ENCODE data around the gene RAB9B.

Gene RAB9B

DNA sequence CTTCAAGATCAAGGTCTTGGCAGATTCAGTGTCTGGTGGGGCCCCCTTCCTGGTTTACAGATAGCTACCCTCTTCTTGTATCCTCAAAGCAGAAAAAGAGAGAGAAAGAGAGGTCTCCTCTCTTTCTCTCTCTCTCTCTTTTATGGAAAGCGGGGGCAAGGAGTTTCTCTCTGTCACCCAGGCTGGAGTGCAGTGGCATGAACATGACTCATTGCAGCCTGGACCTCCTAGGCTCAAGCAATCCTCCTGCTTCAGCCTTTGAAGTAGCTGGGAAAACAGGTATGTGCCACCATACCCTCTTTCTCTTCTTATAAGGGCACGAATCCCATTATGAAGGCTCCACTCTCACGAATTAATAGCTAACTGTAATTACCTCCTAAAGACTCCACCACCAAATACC lies 20.2 kb downstream of the RAB9B start:
- DNase-seq (ENCODE audit: low read depth): no peak

DNA sequence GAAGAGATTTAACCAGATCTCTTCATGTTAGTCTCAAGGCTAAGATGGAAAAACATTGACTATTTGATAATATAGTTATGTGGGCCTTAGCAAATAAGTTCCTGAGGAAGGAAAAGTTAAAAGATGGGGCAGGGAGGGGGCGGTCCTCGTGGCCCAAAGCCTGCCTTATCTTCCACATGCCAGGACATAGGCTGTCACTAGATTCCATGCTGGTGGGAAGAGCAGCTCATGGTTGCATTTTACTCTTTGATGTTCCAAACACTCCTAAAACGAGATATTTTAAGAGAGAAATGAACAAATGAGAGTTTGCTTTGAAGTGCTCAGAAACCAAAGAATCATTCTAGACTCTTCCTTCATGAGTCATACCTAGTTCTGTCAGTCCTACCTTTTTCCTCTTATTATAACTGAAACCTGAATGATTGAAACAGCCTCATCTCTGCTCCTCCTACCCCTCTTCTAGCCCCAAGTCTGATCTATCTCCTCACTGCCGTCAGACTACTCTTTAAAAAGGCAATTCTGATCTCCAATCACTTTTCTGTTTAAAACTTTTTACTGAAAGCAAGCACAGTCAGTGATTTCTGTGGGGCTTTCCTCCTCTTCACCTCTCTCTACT lies 25.1 kb downstream of the RAB9B start:
- DNase-seq (ENCODE audit: low read depth): no peak

DNA sequence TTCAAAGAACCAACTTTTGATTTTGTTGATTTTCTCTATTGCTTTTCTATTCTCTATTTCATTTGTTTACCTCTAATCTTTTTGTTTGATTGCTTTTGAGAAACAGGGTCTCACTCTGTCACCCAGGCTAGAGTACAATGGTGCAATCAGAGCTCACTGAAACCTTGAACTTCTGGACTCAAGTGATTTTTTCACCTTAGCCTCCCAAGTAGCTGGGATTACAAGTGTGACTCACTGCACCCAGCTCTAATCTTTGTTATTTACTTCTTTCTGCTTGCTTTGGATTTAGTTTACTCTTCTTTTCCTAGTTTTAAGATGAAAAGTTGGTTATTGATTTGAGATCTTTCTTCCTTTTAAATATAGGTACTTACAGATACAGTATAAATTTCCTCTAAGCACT lies 26.2 kb downstream of the RAB9B start:
- no peak for DNase-seq (ENCODE audit: low read depth)

DNA sequence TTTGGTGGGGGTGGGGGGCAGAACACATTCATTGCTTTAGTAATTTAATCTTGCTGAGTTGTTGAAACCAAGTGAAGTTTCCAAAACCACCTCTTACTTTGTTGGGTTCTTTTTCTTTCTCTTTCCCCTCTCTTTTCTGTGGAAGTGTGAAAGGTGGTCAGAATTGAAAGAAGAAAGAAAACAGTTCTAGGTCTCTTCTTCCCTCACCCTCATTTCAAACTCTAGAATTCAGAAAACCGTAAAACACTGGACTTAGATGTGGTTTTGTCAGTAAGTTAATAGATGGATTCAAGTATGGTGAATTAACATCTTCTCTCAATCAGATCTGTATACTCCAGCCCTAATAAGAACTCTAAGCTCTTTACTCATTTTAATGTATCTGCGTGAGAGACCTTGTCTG lies 31.7 kb downstream of the RAB9B start:
- DNase-seq (ENCODE audit: low read depth): no peak

DNA sequence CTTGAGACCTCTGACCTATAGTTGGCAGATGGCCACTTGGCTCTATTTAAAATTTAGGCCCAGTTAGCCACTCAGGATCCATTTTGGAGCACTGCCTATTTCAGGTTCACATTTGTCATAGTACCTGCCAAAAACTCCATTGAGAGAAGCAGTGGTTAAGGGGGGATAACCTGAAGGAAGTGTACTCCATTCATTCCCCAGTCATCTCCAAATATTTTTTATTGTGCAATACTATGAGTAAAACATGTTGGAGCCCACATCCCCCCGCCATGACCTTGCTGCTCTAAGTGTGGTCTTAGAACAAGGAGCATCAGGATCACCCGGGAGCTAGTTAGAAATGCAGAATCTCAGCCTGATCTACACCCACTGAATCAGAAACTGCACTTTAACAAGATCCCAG lies 34.4 kb downstream of the RAB9B start:
- no peak for DNase-seq (ENCODE audit: low read depth)

DNA sequence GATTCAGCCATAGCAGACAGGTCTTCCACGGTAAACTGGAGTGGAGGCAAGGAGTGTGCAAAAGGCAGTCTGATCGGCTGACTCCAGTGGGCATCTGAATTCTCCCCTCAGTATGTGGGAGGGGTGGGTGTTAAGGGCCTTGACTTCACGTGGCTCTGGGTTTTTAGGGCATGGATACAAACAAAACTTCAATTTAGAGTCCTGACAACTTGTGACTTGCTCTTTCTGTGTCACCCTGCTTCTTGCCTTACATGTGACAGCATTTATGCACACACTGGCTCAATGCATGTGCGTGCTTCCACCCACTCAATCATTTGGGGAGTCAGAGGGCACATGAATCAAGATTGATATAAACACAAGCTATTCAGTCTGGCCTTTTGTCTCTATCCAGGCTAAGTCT lies 37.9 kb downstream of the RAB9B start:
- no peak for DNase-seq (ENCODE audit: low read depth)

DNA sequence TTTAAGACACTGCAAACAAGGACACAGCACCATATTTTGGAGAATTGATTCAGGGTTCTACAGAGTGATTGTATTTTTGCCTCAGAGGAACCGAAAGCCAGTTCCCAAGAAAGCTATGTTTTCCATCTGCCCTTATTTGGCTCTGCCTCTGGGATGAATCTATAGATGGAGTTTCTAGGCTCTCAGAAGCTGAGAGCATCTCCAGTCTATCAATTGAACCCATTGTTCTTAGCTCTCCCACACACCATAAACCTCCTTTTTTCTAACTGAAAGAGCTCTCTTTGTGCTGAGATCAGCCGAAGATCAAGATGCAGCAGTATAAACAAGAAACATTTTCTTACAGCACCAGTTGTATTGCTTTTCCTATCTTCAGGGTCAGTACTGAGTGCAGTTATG lies 38.5 kb downstream of the RAB9B start:
- no peak for DNase-seq (ENCODE audit: low read depth)

DNA sequence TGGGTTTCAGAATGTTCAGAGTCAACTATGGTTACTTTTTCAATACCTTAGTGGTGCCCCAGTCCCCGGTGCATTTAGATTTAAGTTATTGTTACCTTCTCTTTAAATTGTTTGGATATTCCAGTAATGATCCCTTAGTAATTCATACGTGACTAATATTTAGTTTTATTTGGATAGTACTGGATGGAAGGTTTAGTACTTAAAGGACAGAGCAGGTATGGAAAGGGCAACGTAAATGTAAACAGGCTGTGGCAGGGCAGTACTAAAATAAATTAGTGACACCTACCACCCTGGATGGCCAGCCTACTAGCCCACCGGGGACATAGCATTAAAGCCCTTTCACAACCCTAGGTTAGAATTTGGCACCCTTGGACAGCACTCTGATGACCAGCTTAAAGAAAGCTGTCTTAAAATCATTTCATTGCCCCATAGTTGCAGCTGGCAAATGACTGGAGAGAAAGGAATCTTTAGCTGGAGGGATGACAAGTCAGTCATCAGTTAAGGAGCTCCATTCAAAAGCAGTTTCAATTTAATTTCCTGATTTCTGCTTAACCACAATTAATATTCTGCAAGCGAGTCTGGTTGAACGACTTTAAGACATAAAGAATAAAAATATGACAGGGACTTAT lies 39.0 kb downstream of the RAB9B start:
- no peak for DNase-seq (ENCODE audit: low read depth)

DNA sequence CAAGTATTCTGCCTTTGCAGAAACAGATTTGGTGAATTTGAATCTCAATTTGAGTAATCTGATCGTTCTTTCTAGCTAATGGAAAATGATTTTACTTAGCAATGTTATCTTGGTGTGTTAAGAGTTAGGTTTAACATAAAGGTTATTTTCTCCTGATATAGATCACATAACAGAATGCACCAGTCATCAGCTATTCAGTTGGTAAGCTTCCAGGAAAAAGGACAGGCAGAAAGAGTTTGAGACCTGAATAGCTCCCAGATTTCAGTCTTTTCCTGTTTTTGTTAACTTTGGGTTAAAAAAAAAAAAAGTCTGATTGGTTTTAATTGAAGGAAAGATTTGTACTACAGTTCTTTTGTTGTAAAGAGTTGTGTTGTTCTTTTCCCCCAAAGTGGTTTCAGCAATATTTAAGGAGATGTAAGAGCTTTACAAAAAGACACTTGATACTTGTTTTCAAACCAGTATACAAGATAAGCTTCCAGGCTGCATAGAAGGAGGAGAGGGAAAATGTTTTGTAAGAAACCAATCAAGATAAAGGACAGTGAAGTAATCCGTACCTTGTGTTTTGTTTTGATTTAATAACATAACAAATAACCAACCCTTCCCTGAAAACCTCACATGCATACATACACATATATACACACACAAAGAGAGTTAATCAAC lies 40.1 kb downstream of the RAB9B start:
- DNase-seq (ENCODE audit: low read depth): no peak

DNA sequence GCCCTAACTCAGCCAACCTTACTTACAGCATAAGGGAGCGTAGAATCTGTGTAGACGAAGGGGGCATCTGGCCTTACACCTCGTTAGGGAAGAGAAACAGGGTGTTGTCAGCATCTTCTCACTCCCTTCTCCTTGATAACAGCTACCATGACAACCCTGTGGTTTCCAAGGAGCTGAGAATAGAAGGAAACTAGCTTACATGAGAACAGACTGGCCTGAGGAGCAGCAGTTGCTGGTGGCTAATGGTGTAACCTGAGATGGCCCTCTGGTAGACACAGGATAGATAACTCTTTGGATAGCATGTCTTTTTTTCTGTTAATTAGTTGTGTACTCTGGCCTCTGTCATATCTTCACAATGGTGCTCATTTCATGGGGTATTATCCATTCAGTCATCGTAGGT lies 40.8 kb downstream of the RAB9B start:
- no peak for DNase-seq (ENCODE audit: low read depth)

DNA sequence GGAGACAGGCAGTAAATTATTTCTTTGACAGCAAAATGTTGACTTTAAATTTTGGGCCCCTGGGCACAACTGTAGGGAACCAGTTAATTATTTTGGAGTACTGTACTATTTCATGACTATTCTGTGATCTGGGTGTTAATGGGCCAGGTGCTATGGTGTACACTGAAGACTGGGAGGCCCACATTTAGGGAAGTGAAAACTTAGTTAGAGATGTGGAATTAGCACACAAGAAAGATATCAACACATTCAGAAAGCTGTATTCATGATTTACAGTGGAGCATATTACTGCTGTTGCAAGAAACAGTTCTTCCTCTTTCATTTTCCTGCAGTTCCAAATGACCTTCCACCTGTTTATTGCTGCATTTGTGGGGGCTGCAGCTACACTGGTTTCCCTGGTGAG lies 43.1 kb downstream of the RAB9B start:
- no peak for DNase-seq (ENCODE audit: low read depth)

DNA sequence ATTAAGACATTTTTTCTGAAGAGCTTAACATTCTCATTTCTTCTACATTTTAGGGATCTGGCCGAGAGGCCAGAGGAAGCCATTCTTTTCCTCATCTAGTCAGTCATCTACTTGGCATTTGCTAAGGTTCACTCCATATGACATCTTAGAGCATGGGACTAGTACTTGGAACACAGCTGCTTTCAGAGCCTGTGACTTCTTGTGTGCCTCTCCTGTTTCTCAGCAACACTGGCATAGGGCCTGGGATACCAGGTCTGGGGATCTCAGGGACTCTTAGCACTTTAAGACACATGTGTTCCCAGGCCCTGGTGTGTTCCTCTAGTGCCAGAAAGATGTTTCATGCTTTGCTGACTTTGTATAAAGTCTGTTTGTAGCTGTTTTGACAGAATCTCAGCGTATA lies 48.1 kb downstream of the RAB9B start:
- no peak for DNase-seq (ENCODE audit: low read depth)

DNA sequence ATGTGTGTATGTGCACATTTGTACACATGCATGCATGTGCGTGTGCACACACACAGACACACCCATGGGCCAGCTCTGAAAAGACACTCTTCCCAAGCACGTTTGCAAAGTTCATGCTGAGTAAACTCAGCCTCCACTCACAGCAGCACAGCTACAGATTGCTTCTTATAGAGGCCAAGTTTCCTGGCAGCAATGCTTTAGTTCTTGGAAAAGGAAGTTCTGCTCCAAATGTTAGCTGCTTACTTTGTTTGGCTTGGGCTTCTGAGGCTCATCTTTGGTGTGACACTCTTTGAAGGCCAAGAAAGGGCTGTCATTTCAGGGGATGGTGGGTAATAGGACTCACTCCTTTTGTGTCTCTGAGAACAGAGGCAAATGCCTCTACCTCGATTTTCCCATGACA lies 48.9 kb downstream of the RAB9B start:
- no peak for DNase-seq (ENCODE audit: low read depth)

DNA sequence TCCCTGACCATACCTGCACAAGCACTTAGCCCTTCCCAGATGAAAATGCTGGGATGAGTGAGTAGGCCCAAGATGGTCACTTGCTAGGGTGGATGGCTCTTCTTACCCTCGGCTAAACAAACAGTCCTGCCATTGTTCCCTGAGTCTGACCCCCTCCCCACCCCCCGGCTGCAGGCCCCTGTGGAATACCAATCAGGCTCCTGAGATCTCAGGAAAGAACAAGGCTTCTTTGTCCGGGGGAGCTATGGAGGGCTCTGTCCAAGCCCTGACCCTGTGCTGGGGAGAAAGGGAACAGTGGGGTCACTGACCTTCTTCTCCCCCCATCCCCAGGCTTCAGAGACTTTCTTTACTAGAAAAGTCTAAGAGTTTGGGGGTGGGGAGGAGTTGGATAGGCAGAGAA lies 49.4 kb downstream of the RAB9B start:
- no peak for DNase-seq (ENCODE audit: low read depth)

DNA sequence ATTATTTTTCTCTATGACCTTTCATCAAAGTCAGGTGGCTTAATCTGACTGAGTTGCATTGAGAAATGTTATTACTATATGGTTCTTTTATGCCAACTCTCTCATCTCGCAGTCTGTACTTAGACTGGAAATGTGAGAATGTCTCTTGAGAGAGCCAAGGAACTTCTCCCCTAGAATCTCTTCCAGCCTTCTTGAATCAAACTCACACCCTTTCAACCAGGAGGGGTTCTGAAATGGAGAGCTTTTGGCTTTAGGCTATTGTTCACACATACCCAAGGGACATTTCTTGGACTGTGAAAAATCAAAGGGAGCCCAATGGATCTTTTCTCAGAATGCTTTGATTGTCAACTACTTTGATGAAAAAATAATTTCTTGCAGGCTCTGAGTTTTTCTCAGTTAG lies 50.4 kb downstream of the RAB9B start:
- no peak for DNase-seq (ENCODE audit: low read depth)

DNA sequence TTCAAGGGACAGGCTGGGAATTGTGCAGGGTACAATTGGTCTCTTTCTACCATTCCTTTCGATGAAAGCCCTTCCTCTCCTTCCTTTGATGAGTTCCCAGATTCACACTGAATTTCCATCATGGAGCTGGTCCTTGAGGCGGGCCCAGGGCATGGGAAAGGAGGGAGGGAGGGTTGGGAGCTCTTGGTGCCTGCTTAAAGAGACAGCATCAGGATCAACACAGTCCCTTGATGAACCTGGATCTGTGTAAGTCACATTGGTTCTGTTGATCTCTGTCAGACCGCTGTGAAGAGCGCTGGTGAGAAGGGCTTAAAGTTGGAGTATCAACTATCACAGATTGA lies 51.0 kb downstream of the RAB9B start:
- DNase-seq (ENCODE audit: low read depth): no peak

DNA sequence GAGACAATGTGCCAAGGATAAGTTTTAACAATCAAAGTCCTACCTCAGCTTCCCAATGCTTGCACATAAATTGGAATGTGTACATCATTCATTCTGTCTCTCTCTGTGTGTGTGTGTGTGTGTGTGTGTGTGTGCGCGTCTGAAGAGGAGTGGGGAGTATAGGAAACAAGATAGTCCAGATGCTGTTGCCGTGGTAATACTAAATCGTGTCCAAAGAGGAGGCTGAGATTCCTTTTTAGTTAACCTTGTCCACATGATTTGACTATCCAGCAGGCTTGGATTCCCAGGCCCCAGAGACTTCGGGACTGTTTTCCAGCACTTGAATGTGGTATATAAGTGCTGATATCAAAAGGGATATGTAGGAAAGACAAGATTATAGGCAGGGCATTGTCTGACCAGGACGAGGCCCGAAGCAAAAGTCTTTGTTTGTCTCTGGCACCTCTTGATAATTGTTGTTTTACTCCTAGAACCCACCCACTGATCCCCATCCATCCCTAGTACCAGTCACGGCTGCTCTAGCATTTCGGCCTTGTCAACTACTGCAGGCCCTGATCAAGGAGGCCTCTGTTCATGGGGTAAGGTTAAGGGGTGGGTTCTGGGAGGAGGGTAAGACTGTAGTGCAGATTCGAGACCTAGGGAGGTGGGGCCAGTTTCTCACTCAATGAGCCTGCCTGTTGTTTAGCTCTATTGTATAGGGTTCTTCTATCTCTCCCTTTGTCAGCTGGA lies 51.6 kb downstream of the RAB9B start:
- DNase-seq (ENCODE audit: low read depth): no peak

DNA sequence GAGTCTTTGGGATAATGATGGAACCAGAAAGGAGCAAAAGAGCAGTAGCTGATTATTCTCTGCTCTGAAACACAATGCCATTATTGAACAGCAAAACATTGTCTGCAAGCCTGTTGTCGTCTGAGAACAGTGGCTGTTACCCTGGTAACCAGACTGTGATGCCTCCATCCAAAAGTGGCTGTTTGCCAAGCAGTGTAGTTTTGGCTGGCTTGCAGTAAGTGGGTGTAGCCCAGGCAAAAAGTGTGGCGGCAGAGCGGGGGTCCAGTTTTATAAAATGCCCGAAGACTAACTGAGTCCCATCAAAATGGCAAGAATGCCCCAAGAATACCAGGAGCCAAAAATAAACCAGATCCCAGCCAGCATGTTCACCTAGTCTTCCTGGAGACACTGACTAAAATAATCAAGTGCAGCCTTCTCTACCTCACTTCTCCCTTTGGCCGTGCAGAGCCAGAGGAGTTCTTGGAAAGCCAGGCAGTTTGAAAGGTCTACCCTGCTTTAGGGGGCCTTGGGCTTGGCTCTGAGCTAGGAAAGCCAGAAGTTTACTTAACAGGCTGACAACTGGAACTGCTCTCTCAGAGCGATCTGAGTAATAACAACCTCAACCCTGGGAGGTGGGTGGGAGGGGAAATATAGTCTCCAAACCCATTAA lies 52.8 kb downstream of the RAB9B start:
- no peak for DNase-seq (ENCODE audit: low read depth)

DNA sequence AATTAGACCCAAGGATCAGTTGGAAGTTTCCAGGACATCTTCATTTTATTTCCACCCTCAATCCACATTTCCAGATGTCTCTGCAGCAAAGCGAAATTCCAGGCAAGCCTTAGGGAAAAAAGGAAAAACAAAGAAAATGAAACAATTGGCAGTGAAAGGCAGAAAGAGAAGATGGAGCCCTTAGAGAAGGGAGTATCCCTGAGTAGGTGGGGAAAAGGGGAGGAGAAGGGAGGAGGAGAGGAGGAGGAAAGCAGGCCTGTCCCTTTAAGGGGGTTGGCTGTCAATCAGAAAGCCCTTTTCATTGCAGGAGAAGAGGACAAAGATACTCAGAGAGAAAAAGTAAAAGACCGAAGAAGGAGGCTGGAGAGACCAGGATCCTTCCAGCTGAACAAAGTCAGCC lies 55.5 kb downstream of the RAB9B start, which contains the start of gene PLP1:
Gene PLP1 (plus strand): TSS at position 295 of the 400 bp plus-strand sequence. CDS start 156 bp downstream, outside the sequence.
- DNase-seq (ENCODE audit: low read depth): no peak

DNA sequence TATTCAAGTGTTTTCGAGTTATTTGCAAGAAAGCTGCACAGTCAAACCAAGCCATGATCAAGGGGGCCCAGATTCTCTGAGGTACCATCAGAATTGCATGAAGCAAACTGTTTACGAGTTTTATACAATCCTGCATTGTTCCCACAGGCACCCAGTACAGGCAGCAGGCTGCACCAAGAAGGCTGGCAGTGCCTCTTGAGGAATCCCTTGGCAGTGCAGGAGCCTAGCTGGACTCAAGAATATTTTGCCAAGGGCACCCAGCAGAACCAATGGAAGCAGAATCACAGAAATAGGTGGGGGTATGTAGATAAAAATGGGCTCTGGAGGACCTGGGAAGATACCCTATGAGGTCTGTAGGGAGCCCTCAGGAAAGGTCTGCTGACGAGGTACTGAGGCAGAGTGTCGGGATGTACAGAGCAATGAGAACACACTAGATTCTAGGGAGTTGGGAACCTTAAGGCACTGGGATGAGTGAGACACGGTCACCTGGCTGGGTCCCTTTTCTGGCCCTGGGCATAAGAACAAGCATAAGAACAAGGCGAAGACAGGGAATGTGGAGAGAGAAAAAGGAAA lies 57.9 kb downstream of the RAB9B start:
- no peak for DNase-seq (ENCODE audit: low read depth)

DNA sequence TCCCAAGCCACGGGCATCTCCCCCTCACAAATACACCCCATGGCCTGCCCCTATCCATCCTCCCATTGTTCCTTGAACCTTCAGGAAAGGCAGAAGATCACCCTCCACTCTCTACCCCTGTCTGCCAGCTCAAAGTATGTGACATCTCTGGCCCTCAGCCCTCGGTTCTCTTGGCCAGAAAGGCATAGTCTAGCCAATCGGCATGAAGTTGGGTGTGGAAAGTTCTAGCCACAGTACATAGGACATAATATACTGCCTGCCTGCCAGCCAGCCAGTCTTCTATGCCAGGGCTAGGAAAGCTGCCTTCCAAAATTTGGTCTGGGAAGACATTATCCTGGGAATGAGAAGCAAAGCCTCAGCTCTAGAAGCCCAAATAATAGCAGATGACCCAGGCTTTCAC lies 58.6 kb downstream of the RAB9B start:
- DNase-seq (ENCODE audit: low read depth): no peak
